IMR-90 (cell line): ENCODE measurements around the gene TTC7B. TPM values are rescaled to one million over a fixed set of nuclear protein-coding genes. Genes with fewer than 3 reads are reported as not detected.

Source experiments
- ATAC-seq: fragments of 200-7000 bp; cut with Tn5 transposase; 2 replicates; pipeline ENCODE4 v1.9.1; 2020; ENCODE audit warnings: low read depth, mild to moderate bottlenecking, moderate library complexity
- BruUV-seq: library from RNA; stranded (reverse); fragments of 400-500 nt; replicated peaks from 2 replicates; lab custom pipeline; 2021; lab: Mats Ljungman, UMichigan
- CTCF ChIA-PET: fragments of 300-600 bp; formaldehyde crosslinking; extraction: SDS; loops from one replicate; lab custom pipeline; 2021; ENCODE audit warnings: antibody characterized with exemption; lab: Yijun Ruan, JAX
- POLR2A ChIA-PET: fragments of 300-600 bp; sonication (Branson Sonifier 250); formaldehyde crosslinking; loops from one replicate; lab custom pipeline; 2022; ENCODE audit warnings: antibody characterized with exemption; ENCODE audit not compliant: unreplicated experiment; lab: Charles Lee
- DNase-seq: peaks from one replicate; pipeline ENCODE4 v3.0.0; 2013
- H2AFZ ChIP-seq: replicated peaks from 2 replicates; pipeline ENCODE3; 2013; ENCODE audit warnings: low read length, mild to moderate bottlenecking; ENCODE audit not compliant: poor library complexity
- H2AK5ac ChIP-seq: 2 replicates; pipeline ENCODE4 v1.6.1; 2013; ENCODE audit warnings: low read depth, low read length, inconsistent platforms
- H2AK9ac ChIP-seq: replicated peaks from 2 replicates; pipeline ENCODE3; 2013; ENCODE audit warnings: mild to moderate bottlenecking, low read depth, low read length, moderate library complexity; ENCODE audit not compliant: poor library complexity
- H2BK120ac ChIP-seq: 2 replicates; pipeline ENCODE4 v1.6.1; 2013; ENCODE audit warnings: low read depth, low read length, inconsistent platforms
- H2BK15ac ChIP-seq: 3 replicates; pipeline ENCODE4 v1.6.1; 2013; ENCODE audit warnings: low read depth, low read length, inconsistent platforms
- H2BK20ac ChIP-seq: 2 replicates; pipeline ENCODE4 v1.6.1; 2013; ENCODE audit warnings: low read depth, mild to moderate bottlenecking, inconsistent platforms, low read length, moderate library complexity
- H2BK5ac ChIP-seq: 2 replicates; pipeline ENCODE4 v1.6.1; 2013; ENCODE audit warnings: mild to moderate bottlenecking, low read depth, low read length, inconsistent platforms; ENCODE audit not compliant: poor library complexity, severe bottlenecking
- H3K14ac ChIP-seq: replicated peaks from 2 replicates; pipeline ENCODE4 v1.6.1; 2013; ENCODE audit warnings: low read depth, low read length, inconsistent platforms
- H3K18ac ChIP-seq: 2 replicates; pipeline ENCODE4 v1.6.1; 2013; ENCODE audit warnings: low read depth, low read length, control low read depth
- H3K23ac ChIP-seq: 2 replicates; pipeline ENCODE4 v1.6.1; 2013; ENCODE audit warnings: low read depth, low read length, inconsistent platforms
- H3K27ac ChIP-seq: 2 replicates; pipeline ENCODE4 v1.5.1; 2013; ENCODE audit warnings: mild to moderate bottlenecking, control low read depth, low read length; ENCODE audit not compliant: insufficient read depth
- H3K27me3 ChIP-seq: 2 replicates; pipeline ENCODE4 v1.6.1; 2013; ENCODE audit warnings: low read length; ENCODE audit not compliant: control insufficient read depth, insufficient read depth
- H3K36me3 ChIP-seq: 2 replicates; pipeline ENCODE4 v1.6.1; 2013; ENCODE audit warnings: low read length, mixed read lengths; ENCODE audit not compliant: control insufficient read depth, insufficient read depth
- H3K4ac ChIP-seq: 2 replicates; pipeline ENCODE4 v1.6.1; 2013; ENCODE audit warnings: low read depth, low read length, inconsistent platforms
- H3K4me1 ChIP-seq: 2 replicates; pipeline ENCODE4 v1.6.1; 2013; ENCODE audit warnings: low read length, mixed read lengths; ENCODE audit not compliant: control insufficient read depth, insufficient read depth
- H3K4me2 ChIP-seq: 2 replicates; pipeline ENCODE4 v1.6.1; 2013; ENCODE audit warnings: low read depth, mild to moderate bottlenecking, control low read depth, low read length, moderate library complexity
- H3K4me3 ChIP-seq: 2 replicates; pipeline ENCODE4 v1.5.1; 2013; ENCODE audit warnings: low read depth, mild to moderate bottlenecking, control low read depth, low read length, moderate library complexity; ENCODE audit not compliant: insufficient read depth
- H3K56ac ChIP-seq: 2 replicates; pipeline ENCODE4 v1.6.1; 2013; ENCODE audit warnings: low read length, inconsistent platforms; ENCODE audit not compliant: insufficient read depth; ENCODE audit errors: extremely low read depth
- H3K79me1 ChIP-seq, 2 experiments: 2 replicates each; pipeline ENCODE4 v1.6.1; 2013; ENCODE audit warnings: low read length in 2 of 2, inconsistent platforms in 1 of 2, low read depth in 1 of 2
- H3K9ac ChIP-seq: 2 replicates; pipeline ENCODE4 v1.6.1; 2013; ENCODE audit warnings: low read depth, low read length, control low read depth
- H3K9me1 ChIP-seq: 2 replicates; pipeline ENCODE4 v1.6.1; 2013; ENCODE audit warnings: low read length, inconsistent platforms; ENCODE audit not compliant: insufficient read depth
- H3K9me3 ChIP-seq: 2 replicates; pipeline ENCODE4 v1.6.1; 2013; ENCODE audit warnings: low read length; ENCODE audit not compliant: control insufficient read depth, insufficient read depth
- H4K20me1 ChIP-seq: 2 replicates; pipeline ENCODE4 v1.6.1; 2013; ENCODE audit warnings: low read length, inconsistent platforms; ENCODE audit not compliant: insufficient read depth
- H4K5ac ChIP-seq: 2 replicates; pipeline ENCODE4 v1.6.1; 2013; ENCODE audit warnings: mild to moderate bottlenecking, low read depth, low read length, control low read depth
- H4K8ac ChIP-seq, 2 experiments: 2 replicates each; pipeline ENCODE4 v1.6.1; 2013; ENCODE audit warnings: low read depth in 2 of 2, low read length in 2 of 2, control low read depth in 1 of 2, inconsistent platforms in 1 of 2
- H4K91ac ChIP-seq: 2 replicates; pipeline ENCODE4 v1.6.1; 2013; ENCODE audit warnings: low read depth, low read length, inconsistent platforms; ENCODE audit not compliant: insufficient read depth
- BHLHE40 ChIP-seq: fragments of 150-350 bp; IDR thresholded peaks from 2 replicates; pipeline ENCODE4 v1.6.1; 2016; ENCODE audit warnings: mild to moderate bottlenecking, low read depth, low read length
- CEBPB ChIP-seq: IDR thresholded peaks from 2 replicates; pipeline ENCODE4 v1.6.1; 2012; ENCODE audit warnings: low read depth, low read length, improper control_type of control experiment
- CHD1 ChIP-seq: IDR thresholded peaks from 2 replicates; pipeline ENCODE4 v1.6.1; 2012; ENCODE audit warnings: low read depth, low read length, improper control_type of control experiment
- CTCF ChIP-seq: conservative IDR thresholded peaks from 2 replicates; pipeline ENCODE4 v1.5.1; 2012; ENCODE audit warnings: mild to moderate bottlenecking, low read depth, low read length, improper control_type of control experiment
- FOS ChIP-seq: fragments of 150-350 bp; IDR thresholded peaks from 2 replicates; pipeline ENCODE4 v1.6.1; 2016; ENCODE audit warnings: low read depth, low read length
- MAFK ChIP-seq: IDR thresholded peaks from 2 replicates; pipeline ENCODE4 v1.6.1; 2012; ENCODE audit warnings: low read depth, low read length, improper control_type of control experiment
- MAZ ChIP-seq: IDR thresholded peaks from 2 replicates; pipeline ENCODE4 v1.6.1; 2012; ENCODE audit warnings: low read depth, mild to moderate bottlenecking, low read length, improper control_type of control experiment, moderate library complexity, borderline replicate concordance
- MXI1 ChIP-seq: IDR thresholded peaks from 2 replicates; pipeline ENCODE4 v1.6.1; 2012; ENCODE audit warnings: low read depth, mild to moderate bottlenecking, low read length, moderate library complexity, borderline replicate concordance
- NFE2L2 ChIP-seq: fragments of 150-350 bp; IDR thresholded peaks from 2 replicates; pipeline ENCODE4 v1.6.1; 2016; ENCODE audit warnings: low read depth, mild to moderate bottlenecking, low read length
- POLR2A ChIP-seq: IDR thresholded peaks from 2 replicates; pipeline ENCODE4 v1.6.1; 2012; ENCODE audit warnings: mild to moderate bottlenecking, low read depth, low read length
- RAD21 ChIP-seq: IDR thresholded peaks from 2 replicates; pipeline ENCODE4 v1.6.1; 2012; ENCODE audit warnings: low read length, improper control_type of control experiment
- RCOR1 ChIP-seq: IDR thresholded peaks from 2 replicates; pipeline ENCODE4 v1.6.1; 2012; ENCODE audit warnings: mild to moderate bottlenecking, low read length, improper control_type of control experiment; ENCODE audit not compliant: insufficient replicate concordance
- RFX5 ChIP-seq: IDR thresholded peaks from 2 replicates; pipeline ENCODE4 v1.8.0; 2012; ENCODE audit warnings: low read depth, mild to moderate bottlenecking, low read length, moderate library complexity
- SMC3 ChIP-seq: fragments of 150-350 bp; IDR thresholded peaks from 2 replicates; pipeline ENCODE4 v1.6.1; 2016; ENCODE audit warnings: low read depth, mild to moderate bottlenecking, antibody characterized with exemption, low read length, moderate library complexity
- WGBS, 2 experiments: methylation state at CpG; one replicate each; pipeline versions ENCODE4 v1.1.5 to v1.1.7; 2013; ENCODE audit warnings: missing lambda C conversion rate in 2 of 2; ENCODE audit not compliant: insufficient read length in 1 of 2; ENCODE audit errors: extremely low coverage in 2 of 2; 5-methylcytosine and 5-hydroxymethylcytosine counted together
- dilution Hi-C: fragments of 300-500 bp; cut with HindIII; formaldehyde crosslinking; loops from one replicate; pipeline ENCODE4 v1.14.3; 2018; ENCODE audit warnings: low sequenced_read_pairs; ENCODE audit not compliant: unreplicated experiment
- in situ Hi-C: fragments of 300-500 bp; cut with MboI; formaldehyde crosslinking; loops from 3 replicates; pipeline ENCODE4 v1.14.3; 2019; ENCODE audit warnings: low sequenced_read_pairs, inconsistent platforms, mixed read lengths
- intact Hi-C: fragments of 100-400 bp; cut with micrococcal nuclease; formaldehyde crosslinking; loops from 2 replicates; pipeline ENCODE4 v1.10.0; 2022
- polyA plus RNA-seq, 3 experiments: library from polyadenylated mRNA; depleted of rRNA; stranded (reverse); fragments of >200 nt; gene quantifications; 2 replicates each; pipeline ENCODE4 v1.2.3, GENCODE V29; 2012; ENCODE audit warnings: low replicate concordance in 1 of 3
- total RNA-seq: library from RNA; depleted of rRNA; stranded (reverse); fragments of >200 nt; gene quantifications from 2 replicates; pipeline ENCODE4 v1.2.3, GENCODE V29; 2012
- TF ChIP-seq, protein P1 (sequence below): fragments of 150-350 bp; IDR thresholded peaks from 2 replicates; pipeline ENCODE4 v1.6.1; 2016; ENCODE audit warnings: low read depth, mild to moderate bottlenecking, low read length, moderate library complexity, borderline replicate concordance
- TF ChIP-seq, protein P2 (sequence below): fragments of 150-350 bp; IDR thresholded peaks from 2 replicates; pipeline ENCODE4 v1.6.1; 2017; ENCODE audit warnings: mild to moderate bottlenecking, antibody characterized with exemption, low read length, low read depth

Gene TTC7B
- total and polyA plus RNA-seq, 2 of the 4 experiments (the other 2 are of a cell fraction), result 18.1 to 35.3 TPM

DNA sequence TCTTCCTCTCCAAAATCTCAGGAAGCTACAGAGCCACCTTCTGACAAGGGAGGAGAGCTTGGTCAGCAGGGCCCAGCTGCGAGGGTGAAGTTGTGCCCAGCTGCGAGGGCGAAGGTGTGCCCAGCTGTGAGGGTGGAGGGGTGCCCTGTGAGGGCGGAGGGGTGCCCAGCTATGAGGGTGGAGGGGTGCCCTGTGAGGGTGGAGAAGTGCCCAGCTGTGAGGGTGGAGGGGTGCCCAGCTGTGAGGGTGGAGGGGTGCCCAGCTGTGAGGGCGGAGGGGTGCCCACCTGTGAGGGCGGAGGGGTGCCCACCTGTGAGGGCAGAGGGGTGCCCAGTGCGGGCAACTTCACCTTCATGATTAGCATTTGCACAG lies 20.4 kb upstream of the TTC7B start:
- ATAC-seq, result no peak
- Histone ChIP-seq H3K23ac (no peak overlapping the region), H3K4me3 (no peak overlapping the region), H4K5ac (no peak overlapping the region; the same call in 1 of the 2 replicates), H3K4me1 (peaks cover 7% of the 10 kb centered on the region; the same call in 1 of the 2 replicates), H2AK5ac (peak overlapping the region; percentile 91), H3K9ac (no peak overlapping the region), H4K91ac (peak overlapping the region; percentile 77), H2BK120ac (peak overlapping the region; percentile 76), H2BK20ac (peak overlapping the region; percentile 76; the same call in 1 of the 2 replicates), H3K4me2 (no peak overlapping the region), H2BK5ac (peak overlapping the region; percentile 48), H3K9me1 (0 out of 2 replicates have a peak, but pooled peaks cover 4% of the 10 kb centered on the region), H3K18ac (peak overlapping the region; percentile 16; the same call in 1 of the 2 replicates), H3K36me3 (no peaks in the 10 kb centered on the region), H3K27me3 (peaks cover 4% of the 10 kb centered on the region; the same call in 1 of the 2 replicates), H4K20me1 (no peaks in the 10 kb centered on the region), H2BK15ac (peak overlapping the region; percentile 68; the same call in 1 of the 3 replicates), H3K4ac (peak overlapping the region; percentile 75), H2AK9ac (no peak overlapping the region), H3K9me3 (no peaks in the 10 kb centered on the region), H2AFZ (peak overlapping the region; percentile 62), H3K79me1 (no peaks in the 10 kb centered on the region), H4K8ac (peak overlapping the region in 1 of 2 experiments; percentile 52; a peak in 1 of 4 replicates), H3K27ac (peak overlapping the region; percentile 37; the same call in 1 of the 2 replicates), H3K56ac (no peak overlapping the region), H3K14ac (peak overlapping the region; percentile 27; the same call in 1 of the 2 replicates)
- POLR2A ChIA-PET, result interaction anchor here (0.6 kb wide), 1 partner anchor 24 kb away, joined by 3 read pairs; no protein-coding TSS in a partner anchor
- dilution Hi-C loops, result no loop called here
- TF ChIP-seq FOS, result no peak
- TF ChIP-seq SMC3, result no peak
- TF ChIP-seq RAD21, result no peak
- no peak for TF ChIP-seq RFX5
- TF ChIP-seq, protein P1, sequence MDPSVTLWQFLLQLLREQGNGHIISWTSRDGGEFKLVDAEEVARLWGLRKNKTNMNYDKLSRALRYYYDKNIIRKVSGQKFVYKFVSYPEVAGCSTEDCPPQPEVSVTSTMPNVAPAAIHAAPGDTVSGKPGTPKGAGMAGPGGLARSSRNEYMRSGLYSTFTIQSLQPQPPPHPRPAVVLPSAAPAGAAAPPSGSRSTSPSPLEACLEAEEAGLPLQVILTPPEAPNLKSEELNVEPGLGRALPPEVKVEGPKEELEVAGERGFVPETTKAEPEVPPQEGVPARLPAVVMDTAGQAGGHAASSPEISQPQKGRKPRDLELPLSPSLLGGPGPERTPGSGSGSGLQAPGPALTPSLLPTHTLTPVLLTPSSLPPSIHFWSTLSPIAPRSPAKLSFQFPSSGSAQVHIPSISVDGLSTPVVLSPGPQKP, result no peak
- no peak for TF ChIP-seq POLR2A
- no peak for TF ChIP-seq MAZ
- TF ChIP-seq CHD1, result no peak
- no peak for TF ChIP-seq MXI1
- no peak for TF ChIP-seq CEBPB
- TF ChIP-seq, protein P2, sequence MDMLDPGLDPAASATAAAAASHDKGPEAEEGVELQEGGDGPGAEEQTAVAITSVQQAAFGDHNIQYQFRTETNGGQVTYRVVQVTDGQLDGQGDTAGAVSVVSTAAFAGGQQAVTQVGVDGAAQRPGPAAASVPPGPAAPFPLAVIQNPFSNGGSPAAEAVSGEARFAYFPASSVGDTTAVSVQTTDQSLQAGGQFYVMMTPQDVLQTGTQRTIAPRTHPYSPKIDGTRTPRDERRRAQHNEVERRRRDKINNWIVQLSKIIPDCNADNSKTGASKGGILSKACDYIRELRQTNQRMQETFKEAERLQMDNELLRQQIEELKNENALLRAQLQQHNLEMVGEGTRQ, result no peak
- TF ChIP-seq CTCF, result no peak
- no peak for TF ChIP-seq BHLHE40
- TF ChIP-seq MAFK, result no peak
- TF ChIP-seq RCOR1, result no peak
- no peak for TF ChIP-seq NFE2L2
- in situ Hi-C loops, result no loop called here
- no peak for DNase-seq
- intact Hi-C loops, result no loop called here
- WGBS, 2 experiments, result 100% methylated on average over 2 of the region's 7 CpGs; no CpG with 5 or more reads in 1 of the 2 experiments
- CTCF ChIA-PET, result no interaction called here
- BruUV-seq, result no TSS peak
